Fibroblast of lung (primary cell): Measurements from ENCODE around the gene OR7D2. TPM values are rescaled to one million over a fixed set of nuclear protein-coding genes. Genes with fewer than 3 reads are reported as not detected.

Source experiments
- DNase-seq, 2 donors: peaks; one replicate each; pipeline versions ENCODE4 v3.0.0 to v3.0.0-alpha.2; 2010; ENCODE audit warnings: low read depth in 2 of 2
- H2AFZ ChIP-seq: 2 replicates; pipeline ENCODE4 v1.5.1; 2012; ENCODE audit warnings: low read length, control low read depth, inconsistent platforms
- H3K27ac ChIP-seq: 2 replicates; pipeline ENCODE4 v1.5.1; 2011; ENCODE audit warnings: low read length, control low read depth; ENCODE audit not compliant: insufficient read depth
- H3K27me3 ChIP-seq: 2 replicates; pipeline ENCODE4 v1.5.1; 2011; ENCODE audit warnings: mild to moderate bottlenecking, low read length; ENCODE audit not compliant: control insufficient read depth, insufficient read depth
- H3K36me3 ChIP-seq: 2 replicates; pipeline ENCODE4 v1.5.1; 2011; ENCODE audit warnings: low read length; ENCODE audit not compliant: control insufficient read depth, insufficient read depth
- H3K4me1 ChIP-seq: 2 replicates; pipeline ENCODE4 v1.5.1; 2011; ENCODE audit warnings: low read length; ENCODE audit not compliant: control insufficient read depth, insufficient read depth; ENCODE audit errors: extremely low read depth
- H3K4me2 ChIP-seq: 2 replicates; pipeline ENCODE4 v1.5.1; 2011; ENCODE audit warnings: low read length, control low read depth; ENCODE audit not compliant: insufficient read depth; ENCODE audit errors: extremely low read depth
- H3K4me3 ChIP-seq, 4 experiments: fragments of 200-600 bp in 1 of 4; sonication (generic) in 1 of 4; replicated peaks in 1 of 4; 2 replicates each; pipeline ENCODE4 v1.5.1; 2011 to 2016; ENCODE audit warnings: low read length in 4 of 4, low read depth in 3 of 4, mild to moderate bottlenecking in 3 of 4, control low read depth in 2 of 4, inconsistent platforms in 1 of 4, mixed read lengths in 1 of 4; ENCODE audit not compliant: insufficient read depth in 1 of 4; ENCODE audit errors: control extremely low read depth in 1 of 4
- H3K79me2 ChIP-seq: 2 replicates; pipeline ENCODE4 v1.5.1; 2012; ENCODE audit warnings: mild to moderate bottlenecking, low read length, inconsistent platforms; ENCODE audit not compliant: control insufficient read depth, insufficient read depth
- H3K9ac ChIP-seq: 2 replicates; pipeline ENCODE4 v1.5.1; 2011; ENCODE audit warnings: mild to moderate bottlenecking, low read length, control low read depth; ENCODE audit not compliant: insufficient read depth
- H3K9me3 ChIP-seq: 2 replicates; pipeline ENCODE4 v1.5.1; 2012; ENCODE audit warnings: low read depth, low read length; ENCODE audit not compliant: control insufficient read depth, insufficient read depth
- H4K20me1 ChIP-seq: 2 replicates; pipeline ENCODE4 v1.5.1; 2011; ENCODE audit warnings: low read length; ENCODE audit not compliant: control insufficient read depth, insufficient read depth; ENCODE audit errors: extremely low read depth
- EZH2 ChIP-seq: IDR thresholded peaks from 2 replicates; pipeline ENCODE4 v1.5.1; 2012; ENCODE audit warnings: low read length, control low read depth, mild to moderate bottlenecking; ENCODE audit errors: missing control alignments
- polyA plus RNA-seq, 2 donors: library from polyadenylated mRNA; depleted of rRNA in 1 of 2; stranded (reverse) in 1 of 2; unstranded in 1 of 2; fragments of >200 nt; gene quantifications; 2 replicates each; pipeline ENCODE4 v1.2.1, GENCODE V29; 2011 to 2012; ENCODE audit warnings: missing spikeins in 1 of 2
- total RNA-seq: library from RNA; depleted of rRNA; stranded (reverse); fragments of >200 nt; gene quantifications from 2 replicates; pipeline ENCODE4 v1.2.1, GENCODE V29; 2014
- TF ChIP-seq, protein P1 (sequence below), 2 donors: IDR thresholded peaks in 1 of 2; conservative IDR thresholded peaks in 1 of 2; 1 replicate in 1 of 2; 2 replicates in 1 of 2; pipeline ENCODE4 v1.5.1; 2011 to 2012; ENCODE audit warnings: low read length in 2 of 2, control low read depth in 1 of 2, inconsistent platforms in 1 of 2, low read depth in 1 of 2, mild to moderate bottlenecking in 1 of 2

Gene OR7D2
- total and polyA plus RNA-seq, 2 donors (not counting 1 experiment from before 2014, with no cell fraction given): 0.17 TPM; not detected in 1

DNA sequence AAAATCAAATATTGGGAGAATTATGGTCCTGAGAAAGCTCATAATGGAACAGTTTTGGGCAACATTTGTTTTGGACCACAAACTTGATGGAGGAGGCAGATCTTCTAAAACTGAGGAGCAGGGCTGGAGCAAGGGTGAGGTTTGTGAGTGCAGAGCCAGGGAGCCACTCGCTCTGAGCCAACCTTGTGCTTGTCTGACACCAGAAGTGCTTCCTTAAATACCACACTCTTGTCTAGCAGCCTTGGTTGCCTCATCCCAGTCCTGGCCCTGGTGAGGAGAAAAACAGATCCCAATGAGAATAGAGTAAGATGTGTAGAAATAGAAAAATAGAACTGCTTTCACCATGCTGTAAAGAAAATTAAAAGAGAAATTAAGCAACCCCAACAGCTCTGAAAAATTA, 31.9 kb upstream of the OR7D2 start:
- Histone ChIP-seq H3K9me3 (no peaks in the 10 kb centered on the region), H3K4me2 (no peak overlapping the region), H3K4me3 (no peak overlapping the region), H3K79me2 (peaks cover 81% of the 10 kb centered on the region), H2AFZ (no peak overlapping the region), H3K27ac (no peak overlapping the region), H3K36me3 (peaks cover 2% of the 10 kb centered on the region), H3K9ac (no peak overlapping the region), H3K4me1 (no peaks in the 10 kb centered on the region), H3K27me3 (no peaks in the 10 kb centered on the region), H4K20me1 (no peaks in the 10 kb centered on the region)
- TF ChIP-seq EZH2: no peak
- TF ChIP-seq, protein P1, sequence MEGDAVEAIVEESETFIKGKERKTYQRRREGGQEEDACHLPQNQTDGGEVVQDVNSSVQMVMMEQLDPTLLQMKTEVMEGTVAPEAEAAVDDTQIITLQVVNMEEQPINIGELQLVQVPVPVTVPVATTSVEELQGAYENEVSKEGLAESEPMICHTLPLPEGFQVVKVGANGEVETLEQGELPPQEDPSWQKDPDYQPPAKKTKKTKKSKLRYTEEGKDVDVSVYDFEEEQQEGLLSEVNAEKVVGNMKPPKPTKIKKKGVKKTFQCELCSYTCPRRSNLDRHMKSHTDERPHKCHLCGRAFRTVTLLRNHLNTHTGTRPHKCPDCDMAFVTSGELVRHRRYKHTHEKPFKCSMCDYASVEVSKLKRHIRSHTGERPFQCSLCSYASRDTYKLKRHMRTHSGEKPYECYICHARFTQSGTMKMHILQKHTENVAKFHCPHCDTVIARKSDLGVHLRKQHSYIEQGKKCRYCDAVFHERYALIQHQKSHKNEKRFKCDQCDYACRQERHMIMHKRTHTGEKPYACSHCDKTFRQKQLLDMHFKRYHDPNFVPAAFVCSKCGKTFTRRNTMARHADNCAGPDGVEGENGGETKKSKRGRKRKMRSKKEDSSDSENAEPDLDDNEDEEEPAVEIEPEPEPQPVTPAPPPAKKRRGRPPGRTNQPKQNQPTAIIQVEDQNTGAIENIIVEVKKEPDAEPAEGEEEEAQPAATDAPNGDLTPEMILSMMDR (conservative IDR thresholded peaks at IDR 0.05 in 1 of 2, IDR thresholded peaks at IDR 0.05 in 1 of 2; ENCODE audit: low read depth in 1 of 2, low read length in 2 of 2): no peak
- no peak for DNase-seq

DNA sequence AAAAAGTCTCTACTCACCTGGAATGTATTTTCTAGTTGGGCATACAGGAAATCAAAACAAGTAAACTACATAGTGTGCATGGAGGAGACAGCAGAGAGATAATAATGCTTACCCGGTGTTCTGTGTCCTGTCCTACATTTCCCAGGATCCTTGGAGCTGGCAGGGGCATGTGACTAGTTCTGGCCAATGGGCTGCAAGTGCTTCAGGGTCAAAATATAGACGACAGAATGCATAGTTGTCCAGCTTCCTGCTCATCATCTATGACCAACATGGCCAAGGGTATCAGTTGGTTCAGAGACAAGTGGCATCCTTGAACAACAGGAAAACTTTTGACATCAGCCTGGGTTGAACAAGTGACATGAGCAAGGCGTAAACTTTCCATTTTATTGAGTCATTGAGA, 30.1 kb upstream of the OR7D2 start:
- peaks cover 2% of the 10 kb centered on the region for H3K36me3 ChIP-seq
- H3K9me3 ChIP-seq: no peaks in the 10 kb centered on the region
- TF ChIP-seq EZH2: no peak
- TF ChIP-seq, protein P1 (conservative IDR thresholded peaks at IDR 0.05 in 1 of 2, IDR thresholded peaks at IDR 0.05 in 1 of 2; ENCODE audit: low read depth in 1 of 2, low read length in 2 of 2): no peak

DNA sequence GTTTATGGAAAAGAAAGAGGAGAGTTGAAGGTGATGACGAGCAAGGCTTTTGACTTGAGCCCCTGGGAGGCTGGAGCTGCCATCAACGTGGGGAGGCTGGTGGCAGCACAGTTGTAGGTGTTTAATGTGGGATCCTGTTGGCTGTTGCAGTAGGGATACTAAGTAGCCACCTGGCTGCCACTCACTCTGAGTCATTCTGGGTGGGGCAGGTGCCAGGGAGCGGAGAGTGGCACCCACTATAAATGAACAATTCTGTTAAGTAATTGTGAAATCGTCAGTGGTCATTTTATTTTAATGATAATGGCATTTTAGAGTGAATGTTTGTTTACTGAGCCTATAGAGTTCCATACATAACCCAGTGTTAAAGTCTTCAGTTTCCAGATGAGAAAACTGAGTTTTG, 28.8 kb upstream of the OR7D2 start:
- Histone ChIP-seq H3K4me3 (no peak overlapping the region), H3K79me2 (peaks cover 69% of the 10 kb centered on the region), H3K27me3 (no peaks in the 10 kb centered on the region), H4K20me1 (no peaks in the 10 kb centered on the region), H3K27ac (no peak overlapping the region), H2AFZ (no peak overlapping the region), H3K36me3 (peaks cover 2% of the 10 kb centered on the region), H3K9me3 (no peaks in the 10 kb centered on the region), H3K9ac (no peak overlapping the region), H3K4me1 (no peaks in the 10 kb centered on the region), H3K4me2 (no peak overlapping the region)
- TF ChIP-seq EZH2: no peak
- TF ChIP-seq, protein P1 (conservative IDR thresholded peaks at IDR 0.05 in 1 of 2, IDR thresholded peaks at IDR 0.05 in 1 of 2; ENCODE audit: low read depth in 1 of 2, low read length in 2 of 2): no peak
- DNase-seq: no peak

More for the DNA sequence above, 30.1 kb upstream of the OR7D2 start:
- Histone ChIP-seq H3K4me3 (no peak overlapping the region), H3K4me1 (no peaks in the 10 kb centered on the region), H3K27ac (no peak overlapping the region), H2AFZ (no peak overlapping the region), H3K4me2 (no peak overlapping the region), H4K20me1 (no peaks in the 10 kb centered on the region), H3K79me2 (peaks cover 77% of the 10 kb centered on the region), H3K9ac (no peak overlapping the region), H3K27me3 (no peaks in the 10 kb centered on the region)
- DNase-seq: no peak
